Adrenal gland (tissue), 12 donors: Measurements from ENCODE around the gene RAMACL. TPM values are rescaled to one million over a fixed set of nuclear protein-coding genes. Genes with fewer than 3 reads are reported as not detected.
A peak's percentile ranks its signal among the peaks of the same experiment; 100 is the strongest.

Experiments
- DNase-seq, 7 donors: peaks; one replicate each; pipeline ENCODE4 v3.0.0-alpha.2; 2019 to 2020
- H3K27ac ChIP-seq, 5 donors: fragments of 200-600 bp; sonication (generic) in 4 of 5; 1 replicate in 3 of 5; 2 replicates in 2 of 5; pipeline versions ENCODE4 v1.5.1 to v1.8.0; 2016 to 2020; ENCODE audit warnings: mild to moderate bottlenecking in 1 of 5
- H3K27me3 ChIP-seq: fragments of 200-600 bp; 2 replicates; pipeline ENCODE4 v1.8.0; 2021
- H3K36me3 ChIP-seq, 2 donors: fragments of 200-600 bp; replicated peaks in 1 of 2; 1 replicate in 1 of 2; 2 replicates in 1 of 2; pipeline versions ENCODE4 v1.5.1 to v1.8.0; 2018 to 2022
- H3K4me1 ChIP-seq, 2 donors: fragments of 200-600 bp; replicated peaks in 1 of 2; 1 replicate in 1 of 2; 2 replicates in 1 of 2; pipeline versions ENCODE4 v1.5.1 to v1.8.0; 2018 to 2021
- H3K4me3 ChIP-seq, 4 donors: fragments of 200-600 bp; sonication (generic) in 3 of 4; one replicate each; pipeline ENCODE4 v1.5.1; 2016 to 2018
- H3K9me3 ChIP-seq, 3 donors: fragments of 200-600 bp; sonication (generic) in 1 of 3; replicated peaks in 1 of 3; 1 replicate in 2 of 3; 2 replicates in 1 of 3; pipeline versions ENCODE4 v1.5.1 to v1.8.0; 2016 to 2021
- CTCF ChIP-seq, 6 experiments: fragments of 450-650 bp in 4 of 6; fragments of 200-600 bp in 2 of 6; sonication (generic) in 1 of 6; IDR thresholded peaks; 1 replicate in 5 of 6; 2 replicates in 1 of 6; pipeline versions ENCODE4 v1.5.1 to v1.8.0; 2016 to 2021; ENCODE audit warnings: antibody characterized with exemption in 6 of 6, mild to moderate bottlenecking in 2 of 6, moderate library complexity in 1 of 6
- POLR2A ChIP-seq, 2 donors: fragments of 450-650 bp; IDR thresholded peaks; one replicate each; pipeline ENCODE4 v1.6.1; 2017; ENCODE audit warnings: antibody characterized with exemption in 2 of 2, mild to moderate bottlenecking in 2 of 2, moderate library complexity in 1 of 2
- WGBS, 4 donors: extraction: QIAGEN DNeasy Blood & Tissue Kit in 2 of 4; methylation state at CpG; one replicate each; pipeline versions ENCODE4 v1.1.5 to v1.1.7; 2013 to 2017; 5-methylcytosine and 5-hydroxymethylcytosine counted together
- intact Hi-C, 2 donors: fragments of 100-400 bp; cut with DNase I; formaldehyde crosslinking; loops; one replicate each; pipeline versions ENCODE4 v1.14.1 to v1.15.0; 2022 to 2023
- polyA plus RNA-seq, 3 donors: library from polyadenylated mRNA; stranded (reverse); fragments of 200-250 nt in 2 of 3; fragments of 350-450 nt in 1 of 3; fragmentation: Illumina TruSeq in 1 of 3; extraction: RNeasy Lipid Tissue Mini Kit (QIAGEN cat#74804) in 1 of 3; gene quantifications; one replicate each; pipeline ENCODE4 v1.2.3, GENCODE V29; 2013 to 2014
- total RNA-seq, 9 donors: library from RNA; depleted of rRNA in 4 of 9; stranded (reverse); fragments of >200 nt in 4 of 9; fragments of 120-200 nt in 1 of 9; fragmentation: NEBNext Ultra II Directional in 1 of 9; extraction: Animal tissue kit (Norgen Biotek cat#: 25700) in 1 of 9; gene quantifications; one replicate each; pipeline versions ENCODE4 v1.1.0 to v1.2.4, GENCODE V29; 2013 to 2023
- donor health status: healthy with polysubstance abuse.
- donor health status: Bipolar disorder and iron deficiency.
- donor health status: DM: yes; HTN: yes; CAD: no.
- donor health status: DM: no; HTN: no; CAD: no.
- donor health status: DM: no; HTN: no; CAD: no.
- donor health status: DM: yes; HTN: yes; CAD: no.

The RAMACL gene
- total and polyA plus RNA-seq, 12 donors = 0.14 to 4.2 (median 0.46) TPM

- peaks cover 6 to 15% of the 10 kb centered on the region in 2 donors for H3K4me1 ChIP-seq
- no peak overlapping the region for H3K4me3 ChIP-seq
- no peaks in the 10 kb centered on the region for H3K36me3 ChIP-seq
- peak in 2 of 7 donors; percentile 41 to 61 for DNase-seq
- no peak overlapping the region for H3K27ac ChIP-seq
- H3K27me3 ChIP-seq = no peaks in the 10 kb centered on the region
- H3K9me3 ChIP-seq = no peaks in the 10 kb centered on the region
- TF ChIP-seq CTCF (IDR thresholded peaks at IDR 0.05) = no peak
- 52 to 65% (median 59%) methylated on average over 10 to 11 of the region's 11 CpGs for WGBS, 4 donors
- intact Hi-C loops = no loop called here
Observed at GRCh38 chr6:166612471-166612881, 26.0 kb upstream of the RAMACL start.

- H3K9me3 ChIP-seq = no peaks in the 10 kb centered on the region
- H3K4me3 ChIP-seq = no peak overlapping the region
- intact Hi-C loops = no loop called here
- TF ChIP-seq POLR2A (IDR thresholded peaks at IDR 0.05) = no peak
- no peak for TF ChIP-seq CTCF (IDR thresholded peaks at IDR 0.05)
- WGBS, 4 donors = 88 to 96% (median 95%) methylated on average over 4 of the region's 4 CpGs
- no peaks in the 10 kb centered on the region for H3K36me3 ChIP-seq
- H3K27me3 ChIP-seq = no peaks in the 10 kb centered on the region
- H3K4me1 ChIP-seq = peaks cover 6 to 7% of the 10 kb centered on the region in 2 donors
- no peak overlapping the region for H3K27ac ChIP-seq
- no peak for DNase-seq
Observed at GRCh38 chr6:166611631-166612030, 25.2 kb upstream of the RAMACL start.

- H3K4me1 ChIP-seq = peaks cover 6 to 7% of the 10 kb centered on the region in 2 donors
- no peak overlapping the region for H3K4me3 ChIP-seq
- WGBS, 4 donors = 94 to 96% (median 94%) methylated on average over 9 of the region's 9 CpGs
- TF ChIP-seq POLR2A (IDR thresholded peaks at IDR 0.05) (no peak), CTCF (IDR thresholded peaks at IDR 0.05) (no peak)
- no peak for DNase-seq
- no peaks in the 10 kb centered on the region for H3K9me3 ChIP-seq
- H3K36me3 ChIP-seq = no peaks in the 10 kb centered on the region
- H3K27ac ChIP-seq = no peak overlapping the region
- intact Hi-C loops = no loop called here
- no peaks in the 10 kb centered on the region for H3K27me3 ChIP-seq
Observed at GRCh38 chr6:166610069-166610468, 23.6 kb upstream of the RAMACL start.

GRCh38 chr6:166608774-166609173 is 22.3 kb upstream of the RAMACL start:
- DNase-seq = no peak
- Histone ChIP-seq H3K27me3 (no peaks in the 10 kb centered on the region), H3K4me3 (no peak overlapping the region), H3K4me1 (peaks cover 6 to 7% of the 10 kb centered on the region in 2 donors), H3K9me3 (no peaks in the 10 kb centered on the region), H3K27ac (no peak overlapping the region), H3K36me3 (no peaks in the 10 kb centered on the region)
- 88 to 96% (median 91%) methylated on average over 4 of the region's 4 CpGs for WGBS, 4 donors
- TF ChIP-seq POLR2A (IDR thresholded peaks at IDR 0.05) (no peak), CTCF (IDR thresholded peaks at IDR 0.05) (no peak)
- intact Hi-C loops = no loop called here
